ENCODE results near the gene UGP2.

- TF ChIP-seq MYC (IDR thresholded peaks at IDR 0.05; ENCODE audit: low read depth, low read length) = no peak
- TF ChIP-seq POLR2A (IDR thresholded peaks at IDR 0.05; ENCODE audit: extremely low read depth, insufficient read length) = no peak
These were observed 57.1 kb downstream of the UGP2 start for GRCh38 chr2:63898839-63899238.
